NCI-H2171 treated with DMSO at 0.1 percent for 48 hours (cell line): ENCODE data around the gene SPP1.
"Not testable (repeated sequence)": the region's sequence is repeated elsewhere in the genome, so short reads cannot be mapped to it uniquely, and the experiment has no call there.

Experiments used
- DNase-seq: peaks from one replicate; lab custom pipeline; 2025; lab: John Stamatoyannopoulos, UW

The SPP1 gene

GRCh38 chr4:88025868-88026661 is 50.6 kb downstream of the SPP1 start:
- not testable (repeated sequence) for DNase-seq

- no peak for DNase-seq
Observed at GRCh38 chr4:88027611-88028608, 52.4 kb downstream of the SPP1 start.

DNA sequence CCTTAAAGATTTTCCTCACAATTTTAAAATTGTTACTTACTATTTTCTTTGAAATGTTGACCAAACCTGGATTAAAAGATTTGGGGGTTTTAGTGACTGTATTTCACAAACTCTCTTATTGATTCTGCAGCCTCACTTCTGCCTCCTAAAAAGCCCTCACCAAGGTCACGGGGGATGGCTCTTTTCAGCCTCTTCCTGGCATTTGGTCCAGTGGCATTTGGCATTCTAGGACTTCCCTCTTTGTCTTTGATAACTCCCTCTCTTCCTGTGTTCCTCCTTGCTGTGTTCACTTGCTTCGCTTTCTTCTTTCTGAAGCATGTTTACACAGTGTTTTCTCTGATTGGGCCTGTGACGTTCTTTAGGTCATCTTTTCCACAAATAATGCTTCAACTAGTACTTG is 53.4 kb downstream of the SPP1 start:
- no peak for DNase-seq

GRCh38 chr4:88029556-88029955 is 54.0 kb downstream of the SPP1 start:
- no peak for DNase-seq

DNA sequence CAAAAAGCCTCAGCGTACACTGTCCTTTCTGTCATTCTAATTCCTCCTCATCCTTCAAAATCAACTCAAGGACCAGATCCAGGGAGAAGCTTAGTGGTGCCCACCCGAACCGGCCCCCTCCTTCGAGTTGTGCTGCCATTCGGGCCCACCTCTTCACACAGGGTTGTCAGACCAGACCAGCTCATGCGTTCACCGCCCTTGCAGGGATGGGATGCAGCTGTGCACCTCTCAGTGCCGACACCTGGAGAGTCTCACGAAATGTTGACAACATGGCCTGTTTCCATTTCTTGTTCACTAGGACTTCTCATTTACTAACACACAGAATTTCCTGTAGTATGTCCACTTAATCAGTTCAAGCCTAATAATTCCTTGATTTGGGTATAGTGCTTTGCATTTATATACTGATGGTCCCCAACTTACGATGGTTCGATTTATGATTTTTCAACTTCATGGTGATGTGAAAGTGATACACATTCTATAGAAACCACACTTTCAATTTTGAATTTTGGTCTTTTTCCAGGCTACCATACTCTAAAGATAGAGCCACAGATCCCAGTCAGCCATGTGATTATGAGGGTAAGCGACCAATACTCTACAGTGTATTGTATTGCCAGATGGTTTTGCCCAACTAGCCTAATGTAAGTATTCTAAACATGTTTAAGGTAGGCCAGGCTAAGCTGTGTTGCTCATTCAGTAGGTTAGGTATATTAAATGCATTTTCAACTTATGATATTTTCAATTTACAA is 55.2 kb downstream of the SPP1 start:
- DNase-seq, result no peak
